HG03565 (cell line): ENCODE data around the gene SLA2.
A peak's percentile ranks its signal among the peaks of the same experiment; 100 is the strongest.
"Not testable (repeated sequence)": the region's sequence is repeated elsewhere in the genome, so short reads cannot be mapped to it uniquely, and the experiment has no call there.

Source experiments
- ATAC-seq: cut with Tn5 transposase; IDR thresholded peaks from one replicate; pipeline ENCODE4 v1.9.1; 2021; ENCODE audit warnings: mild to moderate bottlenecking, moderate library complexity; ENCODE audit not compliant: unreplicated experiment

SLA2 gene

DNA sequence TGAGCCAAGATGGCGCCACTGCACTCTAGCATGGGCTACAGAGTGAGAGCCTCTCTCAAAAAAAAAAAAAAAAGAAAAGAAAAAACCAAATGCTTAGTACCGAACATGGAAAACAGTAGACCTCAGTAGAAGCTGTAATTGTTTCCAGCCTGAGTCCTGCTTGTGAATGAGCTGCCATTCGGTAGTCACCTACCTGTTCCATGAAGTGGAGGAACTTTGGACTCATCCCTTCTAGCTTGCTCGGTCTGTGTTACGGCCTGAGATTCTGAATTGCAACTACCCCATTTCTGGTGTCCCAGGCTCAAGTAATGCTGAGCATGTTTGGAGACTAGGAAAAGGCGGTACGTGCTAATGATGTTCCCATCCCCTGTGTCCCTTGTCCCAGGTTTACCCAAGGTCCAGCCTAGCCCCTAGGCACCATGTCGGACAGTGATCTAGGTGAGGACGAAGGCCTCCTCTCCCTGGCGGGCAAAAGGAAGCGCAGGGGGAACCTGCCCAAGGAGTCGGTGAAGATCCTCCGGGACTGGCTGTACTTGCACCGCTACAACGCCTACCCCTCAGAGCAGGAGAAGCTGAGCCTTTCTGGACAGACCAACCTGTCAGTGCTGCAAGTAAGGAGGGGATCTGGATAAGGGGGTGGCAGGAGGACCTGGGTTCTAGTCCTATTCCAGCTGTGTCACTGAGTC lies 67.5 kb downstream of the SLA2 start:
- ATAC-seq = no peak

DNA sequence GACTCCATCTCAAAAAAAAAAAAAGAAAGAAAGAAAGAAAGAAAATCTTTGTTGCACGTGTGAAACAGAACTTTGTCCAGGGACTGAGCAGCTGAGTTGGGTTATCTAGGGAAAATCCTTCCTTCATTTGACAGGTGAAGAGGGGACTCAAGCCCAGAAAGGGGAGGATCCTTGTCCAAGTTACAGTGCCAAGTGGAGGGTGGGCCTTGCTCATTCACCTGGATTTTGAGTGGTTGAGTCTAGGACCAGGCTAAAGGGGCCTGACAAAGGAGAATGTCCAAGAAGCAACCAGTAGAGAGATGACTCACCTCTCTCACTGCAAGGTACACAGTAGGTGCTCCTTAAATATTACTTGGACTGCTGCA lies 69.9 kb downstream of the SLA2 start:
- no peak for ATAC-seq

DNA sequence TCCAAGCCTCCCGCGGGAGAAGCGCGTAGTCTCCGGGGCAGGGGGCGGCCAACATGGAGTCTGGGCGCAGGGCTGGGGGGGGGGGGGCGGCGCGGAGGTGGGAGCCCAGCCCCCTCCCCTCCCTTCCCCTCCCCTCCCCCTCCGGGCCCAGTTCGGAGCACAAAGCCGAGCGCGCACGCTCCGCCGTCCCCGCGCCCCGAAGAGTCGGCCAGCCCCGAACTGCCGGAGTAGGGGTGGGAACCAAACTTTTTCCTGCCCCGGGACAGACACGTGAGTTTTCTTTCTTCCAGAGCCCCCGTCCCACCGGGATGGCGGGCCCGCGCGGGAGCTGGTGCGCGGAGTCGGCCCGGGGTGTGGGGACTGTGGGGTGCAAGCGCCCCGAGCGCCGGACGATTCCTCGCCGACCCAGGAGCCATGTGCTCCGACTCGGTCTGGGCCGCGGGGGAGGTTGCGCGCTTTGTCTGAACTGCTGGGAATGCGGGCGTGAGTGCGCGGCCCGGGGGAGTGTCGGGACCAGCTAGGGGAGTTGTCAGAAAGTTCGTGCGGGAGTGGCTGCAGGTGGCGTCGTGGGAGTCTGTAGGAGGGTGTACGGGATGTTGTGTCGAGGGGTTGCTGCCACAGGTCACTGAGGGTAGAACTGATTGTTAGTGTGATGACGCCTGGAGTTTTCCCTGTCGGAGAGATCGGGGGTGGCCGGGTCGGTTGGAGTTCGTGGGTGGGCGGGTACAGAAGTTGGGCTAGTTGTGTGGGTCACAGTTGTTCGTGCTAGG lies 71.4 kb downstream of the SLA2 start:
- no peak for ATAC-seq

DNA sequence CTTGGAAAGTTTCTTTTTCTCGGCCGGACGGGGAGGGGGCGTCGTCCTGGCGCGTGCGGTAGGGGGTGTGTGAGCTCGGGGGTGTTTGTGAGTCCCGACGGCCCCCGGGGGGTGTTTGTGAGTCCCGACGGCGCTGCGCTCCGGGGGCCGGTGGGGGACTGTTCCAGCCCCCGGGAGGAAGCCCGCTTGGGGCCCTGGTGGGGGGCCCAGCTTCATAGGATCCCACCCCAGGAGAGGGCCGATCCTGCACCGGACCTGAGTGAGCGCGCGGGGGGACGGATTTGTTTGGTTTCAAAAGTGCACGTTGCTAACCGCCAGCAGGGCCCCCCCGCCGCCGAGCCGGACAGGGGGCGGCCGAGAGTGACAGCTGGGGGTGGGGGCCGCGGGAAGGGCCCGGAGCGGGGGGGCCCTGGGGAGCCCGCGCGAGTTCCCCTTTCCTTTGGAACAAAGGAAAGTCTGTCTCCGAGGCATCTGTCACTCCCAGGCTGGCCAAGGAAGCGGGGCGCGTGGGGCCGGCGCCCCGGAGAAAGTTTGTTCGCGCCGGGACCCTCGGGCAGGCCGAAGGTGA lies 72.1 kb downstream of the SLA2 start:
- ATAC-seq = no peak

DNA sequence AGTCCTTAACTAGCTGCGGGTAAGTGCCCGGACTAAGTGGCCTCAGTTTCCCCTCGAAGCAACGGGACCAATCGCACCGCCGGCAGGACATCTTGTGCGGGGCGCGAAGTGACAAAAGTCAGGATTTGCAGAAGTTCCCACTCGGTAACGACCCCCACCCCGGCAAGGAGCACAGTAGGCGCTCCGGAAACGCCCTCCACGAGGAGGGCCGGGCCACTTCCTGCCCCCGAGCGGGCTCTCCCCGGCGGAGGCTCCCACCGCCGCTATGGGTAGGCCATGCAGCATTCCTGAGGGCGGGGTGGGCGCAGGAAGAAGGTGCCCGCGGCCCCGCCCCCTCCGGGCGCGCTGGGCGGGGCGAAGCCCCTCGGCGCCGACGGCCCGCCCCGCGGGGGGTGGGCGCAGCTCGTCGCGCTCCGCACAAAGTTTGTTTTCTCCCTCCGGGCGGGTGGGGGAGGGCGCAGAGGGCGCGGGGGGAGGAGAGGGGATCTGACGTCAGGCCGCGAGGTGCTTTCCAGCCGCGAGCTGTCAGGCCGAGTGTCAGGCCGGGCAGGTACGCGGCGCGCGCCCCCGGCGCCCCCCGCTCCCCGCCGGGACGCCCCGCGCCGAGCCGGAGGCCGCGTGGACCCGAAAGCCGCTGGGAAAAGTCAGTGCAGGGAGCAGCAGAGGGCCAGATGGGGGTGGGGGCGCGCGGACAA lies 72.7 kb downstream of the SLA2 start, which contains the start of gene TGIF2:
Gene TGIF2 (plus strand): TSS at position 495 of the 695 bp plus-strand sequence. CDS start 5,178 bp downstream, outside the sequence.
- ATAC-seq = peak; percentile 57

DNA sequence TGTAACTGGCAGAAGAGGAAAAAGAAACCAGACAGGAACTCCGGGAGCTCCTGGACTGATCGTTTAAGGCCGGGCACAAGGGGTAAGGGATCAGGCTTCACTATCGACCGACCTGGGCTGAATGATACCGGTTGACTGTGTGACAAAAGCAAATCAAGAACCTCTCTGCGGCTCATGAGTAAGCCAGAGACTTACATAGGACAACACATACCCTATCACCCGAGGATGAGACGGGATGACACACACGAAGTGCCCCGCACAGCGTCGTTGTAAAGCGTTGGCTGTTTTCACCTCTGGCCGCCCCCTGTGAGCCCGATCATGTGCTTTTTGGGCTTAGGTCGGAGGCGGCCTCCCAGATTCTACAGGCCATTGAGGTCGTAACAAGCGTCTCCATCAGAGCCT lies 73.3 kb downstream of the SLA2 start:
- ATAC-seq = peak; percentile 16

DNA sequence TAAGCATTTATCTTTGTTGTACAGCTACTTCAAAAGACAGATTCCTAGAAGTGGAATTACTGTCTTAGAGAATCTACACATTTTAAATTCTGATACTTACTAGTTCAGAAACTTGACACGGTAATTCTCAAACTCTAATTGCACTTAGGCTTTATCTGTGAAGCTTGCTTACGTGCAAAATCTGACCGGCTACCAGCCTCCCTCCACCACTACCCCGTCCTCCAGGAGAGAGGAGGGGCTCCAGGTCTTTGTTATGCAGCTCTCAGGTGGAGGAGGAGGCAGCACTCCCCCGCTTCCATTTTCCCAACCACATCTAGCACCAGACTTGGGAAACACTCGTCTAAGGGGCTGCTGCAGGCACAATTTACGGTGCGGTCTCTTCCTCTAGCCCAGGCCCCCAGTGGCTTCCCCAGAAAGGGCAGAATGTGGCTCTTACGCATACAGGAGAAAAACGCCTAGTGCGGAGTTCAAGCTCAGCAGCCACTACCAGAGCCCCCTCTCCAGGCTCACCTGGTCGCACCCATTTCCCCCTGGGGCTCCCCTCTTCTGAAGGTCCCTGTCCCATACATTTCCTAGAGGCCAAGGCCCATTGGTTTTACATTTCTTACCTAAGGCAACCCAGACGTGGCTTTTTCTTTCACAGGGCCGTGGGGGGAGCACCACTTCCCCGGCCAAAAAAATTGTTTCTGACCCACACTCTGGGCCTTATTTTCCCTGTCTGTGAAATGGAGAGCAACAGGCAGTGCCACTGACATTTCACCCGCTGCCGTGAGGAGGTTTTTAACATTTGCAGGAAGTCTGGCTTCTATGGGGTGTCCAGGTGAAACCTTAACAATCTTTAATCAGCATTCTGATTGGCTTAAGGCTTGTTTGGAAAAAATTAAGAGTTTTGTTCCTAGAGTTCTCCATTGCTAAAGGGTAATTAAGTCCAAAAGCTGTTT lies 74.2 kb downstream of the SLA2 start:
- ATAC-seq = no peak

DNA sequence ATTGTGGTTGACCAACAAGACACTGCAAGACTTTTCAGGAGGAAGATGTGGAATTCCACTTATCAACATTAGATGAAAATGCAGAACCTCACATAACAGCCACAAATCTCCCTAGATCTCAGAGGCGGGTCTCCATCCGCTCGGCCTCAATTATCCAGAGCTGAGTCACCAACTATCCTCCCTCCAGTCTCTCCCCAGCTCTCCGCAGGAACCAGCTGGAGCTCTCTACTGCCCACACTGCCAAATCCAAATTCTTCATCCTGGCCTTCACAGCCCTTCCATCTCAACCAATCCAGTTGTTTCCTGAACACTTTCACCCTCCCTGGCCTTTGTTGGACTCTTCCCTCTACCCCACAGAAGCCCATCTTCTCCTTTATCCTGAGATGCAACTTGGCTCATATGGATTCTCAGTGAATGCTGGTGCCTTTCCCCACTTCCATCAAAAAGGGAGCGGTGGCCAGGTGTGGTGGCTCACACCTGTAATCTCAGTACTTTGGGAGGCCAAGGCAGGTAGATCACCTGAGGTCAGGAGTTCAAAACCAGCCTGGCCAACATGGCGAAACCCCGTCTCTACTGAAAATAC lies 76.1 kb downstream of the SLA2 start:
- ATAC-seq = no peak

DNA sequence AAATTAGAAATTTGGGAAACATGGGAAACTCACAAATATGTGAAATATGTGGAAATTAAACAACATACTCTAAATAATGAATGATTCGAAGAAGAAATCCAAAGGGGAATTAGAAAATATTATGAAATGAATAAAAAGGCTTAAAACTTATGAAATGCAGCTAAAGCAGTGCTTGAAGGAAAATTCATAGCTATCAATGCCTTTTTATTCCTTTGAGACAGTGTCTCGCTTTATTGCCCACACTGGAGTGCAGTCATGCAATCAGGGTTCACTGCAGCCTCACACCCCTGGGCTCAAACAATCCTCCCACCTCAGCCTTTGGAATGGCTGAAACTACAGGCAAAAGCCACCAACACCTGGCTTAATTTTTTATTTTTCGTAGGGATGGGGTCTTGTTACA lies 80.5 kb downstream of the SLA2 start:
- no peak for ATAC-seq

DNA sequence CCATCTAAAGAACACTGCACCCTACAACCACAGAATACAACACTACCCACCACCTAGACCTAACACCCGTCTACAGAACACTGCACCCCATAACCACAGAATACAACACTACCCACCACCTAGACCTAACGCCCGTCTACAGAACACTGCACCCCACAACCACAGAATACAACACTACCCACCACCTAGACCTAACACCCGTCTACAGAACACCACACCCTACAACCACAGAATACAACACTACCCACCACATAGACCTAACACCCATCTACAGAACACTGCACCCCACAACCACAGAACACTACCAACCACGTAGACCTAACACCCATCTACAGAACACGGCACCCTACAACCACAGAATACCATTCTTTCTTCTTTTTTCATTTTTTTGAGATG lies 81.3 kb downstream of the SLA2 start:
- not testable (repeated sequence) for ATAC-seq

DNA sequence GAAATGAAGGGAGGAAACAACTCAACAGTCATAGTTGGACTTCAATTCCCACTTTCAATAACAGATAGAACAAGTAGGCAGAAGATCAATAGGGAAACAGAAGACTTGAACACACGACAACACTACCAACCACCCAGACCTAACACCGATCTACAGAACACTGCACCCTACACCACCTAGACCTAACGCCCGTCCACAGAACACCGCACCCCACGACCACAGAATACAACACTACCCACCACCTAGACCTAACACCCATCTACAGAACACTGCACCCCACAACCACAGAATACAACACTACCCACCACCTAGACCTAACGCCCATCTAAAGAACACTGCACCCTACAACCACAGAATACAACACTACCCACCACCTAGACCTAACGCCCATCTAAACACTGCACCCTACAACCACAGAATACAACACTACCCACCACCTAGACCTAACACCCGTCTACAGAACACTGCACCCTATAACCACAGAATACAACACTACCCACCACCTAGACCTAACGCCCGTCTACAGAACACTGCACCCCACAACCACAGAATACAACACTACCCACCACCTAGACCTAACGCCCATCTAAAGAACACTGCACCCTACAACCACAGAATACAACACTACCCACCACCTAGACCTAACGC lies 81.8 kb downstream of the SLA2 start:
- not testable (repeated sequence) for ATAC-seq

DNA sequence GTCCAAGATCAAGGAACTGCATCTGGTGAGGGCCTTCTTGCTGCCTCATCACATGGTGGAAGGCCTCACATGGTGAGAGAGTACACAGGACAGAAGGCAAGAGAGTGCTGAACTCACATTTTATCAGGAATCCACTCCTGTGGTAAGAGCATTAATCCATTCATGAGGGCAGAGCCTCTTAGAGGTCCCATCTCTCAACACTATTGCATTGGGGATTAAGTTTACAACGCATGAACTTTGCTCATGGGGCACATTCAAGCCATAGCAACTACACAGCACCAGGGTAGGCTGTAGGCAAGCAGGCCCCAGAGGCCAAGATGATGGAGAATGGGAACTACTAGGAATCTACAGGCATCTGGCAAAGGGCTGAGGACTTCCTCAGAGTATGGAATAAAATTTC lies 82.6 kb downstream of the SLA2 start:
- ATAC-seq = no peak

DNA sequence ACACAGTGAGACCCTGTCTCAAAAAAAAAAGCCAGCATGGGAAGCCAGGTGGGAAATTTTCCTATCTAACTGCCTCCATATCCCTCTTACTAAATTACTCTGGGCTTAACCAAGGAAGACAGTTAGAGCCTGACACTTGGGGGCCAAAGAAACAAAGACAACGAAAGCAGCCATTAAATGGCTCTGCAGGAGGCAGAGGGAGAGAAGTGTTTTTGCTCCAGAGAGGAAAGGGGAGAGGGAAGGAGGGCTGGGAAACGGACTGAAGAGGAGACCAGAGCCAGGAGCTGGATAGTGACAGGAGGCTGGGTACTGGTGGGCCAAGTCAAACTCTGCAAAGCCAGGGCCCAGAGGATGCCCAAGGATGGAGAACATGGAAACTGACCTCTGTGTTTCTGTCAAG lies 83.3 kb downstream of the SLA2 start:
- no peak for ATAC-seq
